K562 (cell line): ENCODE data around the gene LY6G6C. TPM values are rescaled to one million over a fixed set of nuclear protein-coding genes. Genes with fewer than 3 reads are reported as not detected.
A peak's percentile ranks its signal among the peaks of the same experiment; 100 is the strongest.

Source experiments
- ATAC-seq: fragments of 200-7000 bp; cut with Tn5 transposase; 3 replicates; pipeline ENCODE4 v1.9.1; 2020; ENCODE audit warnings: moderate library complexity
- BruUV-seq: library from RNA; stranded (reverse); fragments of 400-500 nt; replicated peaks from 2 replicates; lab custom pipeline; 2021; lab: Mats Ljungman, UMichigan
- CTCF ChIA-PET: fragments of 300-600 bp; formaldehyde crosslinking; extraction: SDS; loops from one replicate; lab custom pipeline; 2021; ENCODE audit warnings: low intra/inter-chr PET ratio; lab: Yijun Ruan, JAX
- POLR2A ChIA-PET: fragments of 300-600, 350-650 bp; sonication (Branson Sonifier 250); formaldehyde crosslinking; extraction: SDS; loops from one replicate; lab custom pipeline; 2021; ENCODE audit warnings: antibody characterized with exemption, inconsistent platforms; lab: Yijun Ruan, JAX
- DNase-seq, 4 experiments: peaks; one replicate each; pipeline versions ENCODE4 v3.0.0 to v3.0.0-alpha.2; 2011 to 2018; ENCODE audit warnings: low spot score in 3 of 4, mixed read lengths in 3 of 4; ENCODE audit errors: extremely low read depth in 1 of 4
- FAIRE-seq: peaks from 2 replicates; lab custom pipeline; 2011; peaks lifted over from hg19 to GRCh38; lab: Jason Lieb, UNC
- H2AFZ ChIP-seq: 2 replicates; pipeline ENCODE4 v1.6.0; 2011; ENCODE audit warnings: low read depth, low read length, control low read depth, inconsistent platforms
- H3K27ac ChIP-seq: fragments of 200-600 bp; 3 replicates; pipeline ENCODE4 v1.8.0; 2011; ENCODE audit warnings: low read depth, mild to moderate bottlenecking, control low read depth, inconsistent platforms, low read length, moderate library complexity, mixed read lengths; ENCODE audit errors: extremely low read depth
- H3K27me3 ChIP-seq, 2 experiments: fragments of 300-600 bp in 1 of 2; 2 replicates in 1 of 2; 3 replicates in 1 of 2; pipeline versions ENCODE4 v1.6.0 to v1.8.0; 2011; ENCODE audit warnings: inconsistent platforms in 2 of 2, low read length in 2 of 2, mild to moderate bottlenecking in 1 of 2, mixed read lengths in 1 of 2, moderate library complexity in 1 of 2; ENCODE audit not compliant: control insufficient read depth in 2 of 2, insufficient read depth in 2 of 2
- H3K36me3 ChIP-seq: fragments of 300-600 bp; 3 replicates; pipeline ENCODE4 v1.8.0; 2011; ENCODE audit warnings: mild to moderate bottlenecking, low read length, inconsistent platforms; ENCODE audit not compliant: control insufficient read depth, insufficient read depth
- H3K4me1 ChIP-seq, 2 experiments: fragments of 200-600 bp in 1 of 2; replicated peaks in 1 of 2; 2 replicates in 1 of 2; 3 replicates in 1 of 2; pipeline versions ENCODE4 v1.5.1 to v1.8.0; 2011; ENCODE audit warnings: inconsistent platforms in 2 of 2, low read length in 2 of 2, mild to moderate bottlenecking in 1 of 2, mixed read lengths in 1 of 2, moderate library complexity in 1 of 2; ENCODE audit not compliant: control insufficient read depth in 2 of 2, insufficient read depth in 2 of 2
- H3K4me2 ChIP-seq: 2 replicates; pipeline ENCODE4 v1.6.1; 2011; ENCODE audit warnings: low read length, control low read depth, inconsistent platforms, mixed read lengths; ENCODE audit not compliant: insufficient read depth
- H3K4me3 ChIP-seq: fragments of 200-600 bp; sonication (generic), shearing (Covaris generic); 2 replicates; pipeline ENCODE4 v1.5.1; 2016; ENCODE audit warnings: control low read depth, inconsistent platforms
- H3K79me2 ChIP-seq: fragments of 200-600 bp; 3 replicates; pipeline ENCODE4 v1.8.0; 2011; ENCODE audit warnings: low read length, inconsistent platforms; ENCODE audit not compliant: control insufficient read depth, insufficient read depth
- H3K9ac ChIP-seq, 2 experiments: 2 replicates each; pipeline versions ENCODE4 v1.6.0 to v1.6.1; 2011; ENCODE audit warnings: low read depth in 2 of 2, low read length in 2 of 2, control low read depth in 1 of 2, inconsistent platforms in 1 of 2, mild to moderate bottlenecking in 1 of 2, mixed read lengths in 1 of 2; ENCODE audit not compliant: insufficient read depth in 1 of 2
- H3K9me1 ChIP-seq: one replicate; pipeline ENCODE4 v1.6.0; 2011; ENCODE audit warnings: inconsistent platforms, mild to moderate bottlenecking, low read length, moderate library complexity; ENCODE audit not compliant: control insufficient read depth, insufficient read depth
- H3K9me3 ChIP-seq: replicated peaks from 2 replicates; pipeline ENCODE4 v1.5.1; 2011; ENCODE audit warnings: low read depth, low read length, inconsistent platforms; ENCODE audit not compliant: control insufficient read depth, insufficient read depth
- H4K20me1 ChIP-seq: replicated peaks from 2 replicates; pipeline ENCODE4 v1.6.1; 2011; ENCODE audit warnings: low read length, inconsistent platforms, mixed read lengths; ENCODE audit not compliant: control insufficient read depth, insufficient read depth
- FOXJ2 ChIP-seq: fragments of 200-800 bp; sonication (Bioruptor generic); IDR thresholded peaks from 2 replicates; pipeline ENCODE4 v1.6.1; 2016; ENCODE audit warnings: missing genetic modification characterization, missing compliant biosample characterization
- GABPB2 ChIP-seq: fragments of 250-450 bp; sonication (Bioruptor Pico); conservative IDR thresholded peaks from 2 replicates; pipeline ENCODE4 v1.5.1; 2021; ENCODE audit warnings: mild to moderate bottlenecking
- MAFG ChIP-seq: fragments of 450-650 bp; conservative IDR thresholded peaks from 2 replicates; pipeline ENCODE4 v1.6.1; 2016; ENCODE audit warnings: missing genetic modification characterization, missing compliant biosample characterization
- RBBP5 ChIP-seq: fragments of 200-600 bp; sonication (generic); IDR thresholded peaks from 2 replicates; pipeline ENCODE4 v1.6.1; 2012; ENCODE audit warnings: borderline replicate concordance, mild to moderate bottlenecking, low read length, control low read depth, inconsistent platforms; ENCODE audit not compliant: insufficient read depth, poor library complexity, severe bottlenecking
- ZKSCAN1 ChIP-seq: fragments of 150-350 bp; IDR thresholded peaks from 2 replicates; pipeline ENCODE4 v1.6.1; 2016; ENCODE audit warnings: low read depth, low read length
- ZNF384 ChIP-seq: IDR thresholded peaks from 2 replicates; pipeline ENCODE4 v1.6.1; 2012; ENCODE audit warnings: low read depth, low read length, improper control_type of control experiment
- ZNF407 ChIP-seq: fragments of 450-650 bp; IDR thresholded peaks from 2 replicates; pipeline ENCODE4 v1.6.1; 2016; ENCODE audit warnings: low read depth
- ZNF695 ChIP-seq: fragments of 450-650 bp; formaldehyde crosslinking; IDR thresholded peaks from 2 replicates; pipeline ENCODE4 v1.4.0; 2020; ENCODE audit warnings: mild to moderate bottlenecking, moderate library complexity
- WGBS: fragments of 100-300 bp; shearing (Covaris generic); methylation state at CpG from one replicate; pipeline ENCODE4 v1.1.6; 2016; ENCODE audit warnings: low coverage, mixed read lengths; ENCODE audit not compliant: insufficient coverage; ENCODE audit errors: missing lambda C conversion rate; 5-methylcytosine and 5-hydroxymethylcytosine counted together
- in situ Hi-C: fragments of 300-500 bp; cut with MboI; formaldehyde crosslinking; loops from 4 replicates; pipeline ENCODE4 v1.15.0; 2018; ENCODE audit warnings: inconsistent platforms, mixed read lengths
- intact Hi-C: fragments of 100-400 bp; cut with micrococcal nuclease; formaldehyde crosslinking; loops from 2 replicates; pipeline ENCODE4 v1.14.2; 2022
- polyA plus RNA-seq, 8 experiments: library from polyadenylated mRNA; depleted of rRNA in 4 of 8; stranded (reverse) in 5 of 8; unstranded in 3 of 8; fragments of >200 nt; fragmentation: Nextera tagmentation in 2 of 8; fragmentation: Illumina TruSeq in 1 of 8; extraction: Ambion mirVana in 2 of 8; extraction: Trizol in 1 of 8; gene quantifications; 2 replicates each; pipeline versions ENCODE4 v1.2.1 to v1.2.3, GENCODE V29; 2011 to 2014; ENCODE audit warnings: inconsistent platforms in 1 of 8, missing spikeins in 1 of 8
- total RNA-seq, 7 experiments: library from RNA; depleted of rRNA in 6 of 7; stranded (reverse); fragments of >200 nt in 6 of 7; fragmentation: Illumina TruSeq in 2 of 7; extraction: Trizol in 2 of 7; gene quantifications; 2 replicates each; pipeline versions ENCODE4 v1.2.1 to v1.2.3, GENCODE V29; 2011 to 2021; ENCODE audit warnings: low replicate concordance in 1 of 7

Gene LY6G6C
- total and polyA plus RNA-seq, 9 of the 15 experiments (the other 6 are each of a cell fraction or from before 2014, with no cell fraction given): 0.06 to 0.20 TPM; not detected in 7

GRCh38 chr6:31713465-31713864 lies 8.1 kb downstream of the LY6G6C start:
- no peaks in the 10 kb centered on the region for H3K79me2 ChIP-seq
- no peak for DNase-seq
- H3K9me3 ChIP-seq: no peaks in the 10 kb centered on the region
- H4K20me1 ChIP-seq: no peaks in the 10 kb centered on the region
- no peak overlapping the region for H3K27ac ChIP-seq
- FAIRE-seq: no peak
- ChIA-PET POLR2A (interaction anchor here (0.5 to 12.4 kb wide), 5 partner anchors 10 to 47 kb away, joined by 3 to 223 read pairs (median 6); partner anchors contain the start of genes ABHD16A, DDAH2, LY6G6C and MPIG6B), CTCF (no interaction called here)
- H3K4me1 ChIP-seq: peaks cover 31 to 46% of the 10 kb centered on the region in 2 experiments
- no peaks in the 10 kb centered on the region for H3K27me3 ChIP-seq
- intact Hi-C loops (no loop called here), in situ Hi-C loops (no loop called here)
- H3K4me2 ChIP-seq: no peak overlapping the region
- WGBS: 42% methylated on average over 4 of the region's 4 CpGs
- H3K36me3 ChIP-seq: no peaks in the 10 kb centered on the region
- BruUV-seq: no TSS peak
- H3K9ac ChIP-seq: peak overlapping the region in 1 of 2 experiments; percentile 81; a peak in 1 of 4 replicates
- TF ChIP-seq ZNF384 (no peak), RBBP5 (peak; percentile 33)
- no peak overlapping the region for H3K4me3 ChIP-seq
- no peak for ATAC-seq
- peak overlapping the region; percentile 49 for H2AFZ ChIP-seq
- H3K9me1 ChIP-seq: no peaks in the 10 kb centered on the region

DNA sequence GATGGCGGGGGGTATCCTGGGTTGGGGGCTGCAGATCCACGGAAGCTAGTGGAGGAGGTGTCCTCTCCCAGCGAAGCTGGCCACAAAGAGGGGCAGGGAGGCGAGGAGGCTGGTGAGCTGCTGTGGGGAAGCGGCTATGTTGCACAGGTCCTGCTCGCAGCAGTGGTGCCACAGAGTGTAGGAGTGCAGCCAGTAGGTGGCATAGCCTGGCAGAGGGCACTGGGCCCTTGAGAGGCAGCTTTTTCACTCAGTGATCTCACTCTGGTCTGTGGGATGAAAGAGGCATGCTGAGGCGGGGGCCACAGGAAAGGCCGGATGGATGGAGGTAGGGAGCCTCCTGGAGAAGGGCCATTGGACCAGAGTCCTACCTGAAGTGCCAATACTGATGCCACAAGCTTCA lies 9.2 kb downstream of the LY6G6C start:
- intact Hi-C loops: no loop called here
- no peak for FAIRE-seq
- H2AFZ ChIP-seq: 0 out of 2 replicates have a peak overlapping the region, but pooled peaks have one; percentile 5
- CTCF ChIA-PET: no interaction called here
- POLR2A ChIA-PET: interaction anchor here (0.6 to 12.4 kb wide), 6 partner anchors 9 to 91 kb away, joined by 3 to 223 read pairs (median 9); partner anchors contain the start of genes ABHD16A, DDAH2, LY6G6C and MPIG6B
- H3K9ac ChIP-seq: peak overlapping the region in 1 of 2 experiments; percentile 82; a peak in 2 of 4 replicates
- H3K9me3 ChIP-seq: no peaks in the 10 kb centered on the region
- no peak overlapping the region for H3K4me2 ChIP-seq
- no peaks in the 10 kb centered on the region for H3K36me3 ChIP-seq
- no peaks in the 10 kb centered on the region for H3K79me2 ChIP-seq
- no peak overlapping the region for H3K4me3 ChIP-seq
- no peaks in the 10 kb centered on the region for H3K27me3 ChIP-seq
- H4K20me1 ChIP-seq: no peaks in the 10 kb centered on the region
- no peak overlapping the region for H3K27ac ChIP-seq
- ATAC-seq: no peak
- H3K4me1 ChIP-seq: peaks cover 25 to 42% of the 10 kb centered on the region in 2 experiments
- BruUV-seq: no TSS peak
- in situ Hi-C loops: no loop called here
- H3K9me1 ChIP-seq: no peaks in the 10 kb centered on the region
- DNase-seq: no peak
- 74% methylated on average over 8 of the region's 8 CpGs for WGBS
- TF ChIP-seq FOXJ2 (no peak), ZNF407 (no peak), MAFG (tag) (no peak), GABPB2 (CRISPR knock-in tag) (no peak), ZKSCAN1 (no peak), ZNF695 (CRISPR knock-in tag) (no peak)
